Liver (tissue), 3 donors: ENCODE measurements around the gene RPSA.

Experiments used
- SP1 ChIP-seq: IDR thresholded peaks from 2 replicates; pipeline ENCODE4 v1.6.1; 2018; ENCODE audit warnings: antibody characterized with exemption, mild to moderate bottlenecking
- TF ChIP-seq, protein P1 (sequence below): fragments of 150-350 bp; IDR thresholded peaks from 2 replicates; pipeline ENCODE4 v1.5.1; 2017; ENCODE audit warnings: improper control_type of control experiment, low read depth, low read length; ENCODE audit not compliant: missing input control
- donor health status: healthy.
- donor health status: healthy.

DNA sequence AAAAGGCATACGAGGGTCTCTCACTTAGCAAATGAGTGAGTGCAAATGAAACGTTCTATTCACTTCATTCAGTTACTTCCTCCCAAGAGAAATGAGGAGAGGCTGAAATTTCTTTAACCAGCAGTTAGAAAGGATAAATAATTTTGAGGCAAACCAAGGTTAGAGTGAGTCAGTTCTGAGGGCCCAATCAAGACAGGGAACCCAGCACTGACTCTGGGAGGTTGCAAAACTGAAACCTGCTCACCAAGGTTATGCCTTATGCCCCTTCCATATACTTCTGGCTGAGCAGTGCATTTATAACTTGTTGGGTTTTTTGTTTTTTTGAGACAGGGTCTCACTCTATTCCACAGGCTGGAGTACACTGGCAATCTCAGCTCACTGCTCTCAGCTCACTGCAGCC is 4.5 kb upstream of the RPSA start:
- TF ChIP-seq, protein P1, sequence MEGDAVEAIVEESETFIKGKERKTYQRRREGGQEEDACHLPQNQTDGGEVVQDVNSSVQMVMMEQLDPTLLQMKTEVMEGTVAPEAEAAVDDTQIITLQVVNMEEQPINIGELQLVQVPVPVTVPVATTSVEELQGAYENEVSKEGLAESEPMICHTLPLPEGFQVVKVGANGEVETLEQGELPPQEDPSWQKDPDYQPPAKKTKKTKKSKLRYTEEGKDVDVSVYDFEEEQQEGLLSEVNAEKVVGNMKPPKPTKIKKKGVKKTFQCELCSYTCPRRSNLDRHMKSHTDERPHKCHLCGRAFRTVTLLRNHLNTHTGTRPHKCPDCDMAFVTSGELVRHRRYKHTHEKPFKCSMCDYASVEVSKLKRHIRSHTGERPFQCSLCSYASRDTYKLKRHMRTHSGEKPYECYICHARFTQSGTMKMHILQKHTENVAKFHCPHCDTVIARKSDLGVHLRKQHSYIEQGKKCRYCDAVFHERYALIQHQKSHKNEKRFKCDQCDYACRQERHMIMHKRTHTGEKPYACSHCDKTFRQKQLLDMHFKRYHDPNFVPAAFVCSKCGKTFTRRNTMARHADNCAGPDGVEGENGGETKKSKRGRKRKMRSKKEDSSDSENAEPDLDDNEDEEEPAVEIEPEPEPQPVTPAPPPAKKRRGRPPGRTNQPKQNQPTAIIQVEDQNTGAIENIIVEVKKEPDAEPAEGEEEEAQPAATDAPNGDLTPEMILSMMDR = no peak
- no peak for TF ChIP-seq SP1
